Left kidney (tissue), 2 donors: Measurements from ENCODE around the gene ITGA3. TPM values are rescaled to one million over a fixed set of nuclear protein-coding genes. Genes with fewer than 3 reads are reported as not detected.

Experiments
- DNase-seq: peaks from one replicate; pipeline ENCODE4 v3.0.0-alpha.2; 2013
- polyA plus RNA-seq: library from polyadenylated mRNA; unstranded; fragments of 120-200 nt; gene quantifications from one replicate; pipeline ENCODE4 v1.2.1, GENCODE V29; 2013; ENCODE audit not compliant: insufficient read length

ITGA3 gene
- polyA plus RNA-seq, 1 donor, result 97.3 TPM

GRCh38 chr17:50129353-50129727, 73.4 kb downstream of the ITGA3 start:
- DNase-seq, result no peak

GRCh38 chr17:50129728-50130558, 74.0 kb downstream of the ITGA3 start, which contains the start of gene SAMD14:
Gene SAMD14 (minus strand): TSS chr17:50130160. CDS start chr17:50124959, 5,201 bp downstream.
- no peak for DNase-seq

- no peak for DNase-seq
Observed at GRCh38 chr17:50130559-50131305, 74.8 kb downstream of the ITGA3 start.

GRCh38 chr17:50132104-50132794, 76.3 kb downstream of the ITGA3 start:
- DNase-seq, result no peak

- DNase-seq, result no peak
Observed at GRCh38 chr17:50133028-50133768, 77.3 kb downstream of the ITGA3 start.

- DNase-seq, result no peak
Observed at GRCh38 chr17:50133769-50134099, 77.8 kb downstream of the ITGA3 start.

GRCh38 chr17:50134206-50135110, 78.5 kb downstream of the ITGA3 start:
- no peak for DNase-seq

- no peak for DNase-seq
Observed at GRCh38 chr17:50135316-50136095, 79.6 kb downstream of the ITGA3 start.

GRCh38 chr17:50136096-50136687, 80.3 kb downstream of the ITGA3 start:
- no peak for DNase-seq

- no peak for DNase-seq
Observed at GRCh38 chr17:50137042-50137441, 81.1 kb downstream of the ITGA3 start.

- DNase-seq, result no peak
Observed at GRCh38 chr17:50139185-50139783, 83.4 kb downstream of the ITGA3 start.

Other genes starting within 250 kb of the ITGA3 start
- gene TAC4, start 208.0 kb upstream of the ITGA3 start, polyA plus RNA-seq, result 0.67 TPM
- gene DLX4, start 86.9 kb upstream of the ITGA3 start, polyA plus RNA-seq, result 0.75 TPM
- 1.2 TPM for gene DLX3, start 60.9 kb upstream of the ITGA3 start, polyA plus RNA-seq
- gene PDK2, start 39.2 kb downstream of the ITGA3 start, polyA plus RNA-seq, result 131 TPM
- gene SAMD14, start 74.0 kb downstream of the ITGA3 start, polyA plus RNA-seq, result 16.1 TPM
- gene PPP1R9B, start 94.6 kb downstream of the ITGA3 start, polyA plus RNA-seq, result 45.1 TPM
- gene SGCA, start 109.9 kb downstream of the ITGA3 start, polyA plus RNA-seq, result 0.80 TPM
- gene COL1A1, start 145.5 kb downstream of the ITGA3 start, polyA plus RNA-seq, result 397 TPM
- gene TMEM92, start 218.4 kb downstream of the ITGA3 start, polyA plus RNA-seq, result 2.2 TPM